GM12865 (cell line): ENCODE data around the gene FKBP5.
"Not testable (repeated sequence)": the region's sequence is repeated elsewhere in the genome, so short reads cannot be mapped to it uniquely, and the experiment has no call there.

Experiments used
- DNase-seq: peaks from one replicate; pipeline ENCODE4 v3.0.0; 2010; ENCODE audit warnings: low read depth
- H3K4me3 ChIP-seq: 2 replicates; pipeline ENCODE4 v1.5.1; 2011; ENCODE audit warnings: mild to moderate bottlenecking, low read depth, low read length, control low read depth
- CTCF ChIP-seq: IDR thresholded peaks from 2 replicates; pipeline ENCODE4 v1.5.1; 2011; ENCODE audit warnings: low read length, control low read depth, low read depth, inconsistent platforms; ENCODE audit not compliant: insufficient read depth; ENCODE audit errors: missing control alignments

Gene FKBP5

DNA sequence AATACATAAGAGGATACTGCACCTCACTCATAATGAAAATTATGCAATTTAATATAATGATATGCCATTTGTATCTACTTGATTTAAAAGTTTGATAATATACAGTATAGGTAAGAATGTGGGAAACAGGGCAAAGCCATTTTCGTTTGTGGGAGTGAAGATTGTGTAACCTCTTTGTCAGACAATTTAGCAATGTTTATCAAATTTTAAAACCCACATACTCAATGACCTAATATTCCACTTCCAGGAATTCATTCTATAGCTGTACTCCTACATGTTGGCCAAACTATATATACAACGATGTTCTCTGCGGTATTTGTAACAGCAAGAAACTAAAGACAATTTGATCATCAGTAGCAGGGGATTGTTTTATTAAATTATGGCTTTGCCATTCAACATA lies 17.8 kb upstream of the FKBP5 start:
- DNase-seq, result no peak
- TF ChIP-seq CTCF, result no peak
- no peak overlapping the region for H3K4me3 ChIP-seq

DNA sequence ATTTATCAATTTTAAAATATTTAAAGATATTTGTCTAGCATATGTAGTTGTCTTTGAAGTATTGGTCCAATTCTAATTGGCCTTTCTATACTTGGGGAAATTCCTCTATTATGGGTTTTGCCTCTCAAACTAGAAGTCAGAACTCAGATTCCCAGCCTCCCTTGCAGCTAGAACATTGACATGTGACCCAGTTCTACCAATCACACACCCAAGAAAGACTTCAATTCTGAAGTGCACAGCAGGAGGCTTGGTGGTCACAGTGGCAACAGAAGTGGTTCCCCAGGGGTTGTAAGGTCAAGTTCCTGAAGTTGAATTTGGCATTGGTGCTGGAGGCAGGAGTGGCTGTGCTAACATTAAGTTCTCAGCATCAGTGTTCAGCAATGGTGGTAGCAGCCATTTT lies 14.8 kb upstream of the FKBP5 start:
- DNase-seq, result peak; percentile 23
- H3K4me3 ChIP-seq, result no peak overlapping the region
- no peak for TF ChIP-seq CTCF

GRCh38 chr6:35698858-35699257 lies 10.1 kb upstream of the FKBP5 start:
- no peak for DNase-seq
- H3K4me3 ChIP-seq, result no peak overlapping the region
- no peak for TF ChIP-seq CTCF

DNA sequence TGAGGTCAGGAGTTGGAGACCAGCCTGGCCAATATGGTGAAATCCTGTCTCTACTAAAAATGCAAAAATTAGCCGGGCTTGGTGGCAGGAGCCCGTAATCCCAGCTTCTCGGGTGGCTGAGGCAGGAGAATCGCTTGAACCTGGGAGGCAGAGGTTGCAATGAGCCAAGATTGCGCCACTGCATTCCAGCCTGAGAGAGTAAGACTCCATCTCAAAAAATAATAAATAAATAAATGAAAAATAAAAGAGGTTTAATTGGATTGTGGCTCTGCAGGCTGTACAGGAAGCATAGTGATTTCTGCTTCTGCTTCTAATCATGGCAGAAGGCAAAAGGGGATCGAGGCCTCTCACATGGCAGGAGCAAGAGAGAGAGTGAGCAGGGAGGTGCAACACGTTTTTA lies 9.7 kb upstream of the FKBP5 start:
- DNase-seq, result not testable (repeated sequence)

GRCh38 chr6:35694462-35694861 lies 5.7 kb upstream of the FKBP5 start:
- no peak for TF ChIP-seq CTCF
- no peak for DNase-seq
- H3K4me3 ChIP-seq, result no peak overlapping the region

More for the DNA sequence above, 9.7 kb upstream of the FKBP5 start:
- H3K4me3 ChIP-seq, result not testable (repeated sequence)

DNA sequence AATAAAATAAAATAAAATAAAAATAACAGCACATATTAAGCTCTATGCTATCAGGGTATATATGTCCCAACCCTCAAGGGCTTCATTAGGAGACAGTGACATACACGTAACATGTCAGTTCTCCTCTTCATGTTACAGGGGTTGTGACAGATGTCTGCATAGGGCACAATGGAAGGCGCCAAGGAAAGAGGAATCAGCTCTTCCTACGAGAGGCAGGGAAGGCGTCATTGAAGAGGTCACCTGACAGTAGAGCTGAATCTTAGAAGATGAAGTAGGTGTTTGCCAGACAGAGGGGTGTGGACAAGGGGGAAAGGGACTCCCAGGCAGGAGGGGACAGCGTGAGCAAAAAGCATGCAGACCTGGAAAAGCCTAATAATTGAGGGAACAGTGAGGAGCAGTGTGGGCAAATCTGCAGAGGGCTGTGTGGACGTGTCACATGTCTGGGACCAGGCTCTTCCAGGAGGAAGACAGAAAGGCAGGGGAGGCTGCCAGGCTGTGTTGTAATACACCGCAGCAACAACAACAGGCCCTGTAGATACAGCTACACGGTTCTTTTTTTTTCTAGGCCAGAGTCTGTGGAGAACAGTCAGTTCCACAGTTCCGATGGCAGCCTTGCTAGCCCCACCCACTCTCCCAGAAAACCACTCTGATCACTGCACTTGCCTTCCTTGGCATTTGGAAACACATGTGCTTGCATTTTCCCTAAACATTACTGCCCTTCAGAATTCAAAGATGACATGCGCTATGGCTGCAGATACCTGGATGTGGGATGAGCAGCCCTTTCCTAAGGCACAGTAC lies 2.5 kb upstream of the FKBP5 start:
- no peak for TF ChIP-seq CTCF
- no peak for DNase-seq
- no peak overlapping the region for H3K4me3 ChIP-seq

GRCh38 chr6:35690484-35690883 lies 1.8 kb upstream of the FKBP5 start:
- no peak for DNase-seq
- no peak overlapping the region for H3K4me3 ChIP-seq
- no peak for TF ChIP-seq CTCF

DNA sequence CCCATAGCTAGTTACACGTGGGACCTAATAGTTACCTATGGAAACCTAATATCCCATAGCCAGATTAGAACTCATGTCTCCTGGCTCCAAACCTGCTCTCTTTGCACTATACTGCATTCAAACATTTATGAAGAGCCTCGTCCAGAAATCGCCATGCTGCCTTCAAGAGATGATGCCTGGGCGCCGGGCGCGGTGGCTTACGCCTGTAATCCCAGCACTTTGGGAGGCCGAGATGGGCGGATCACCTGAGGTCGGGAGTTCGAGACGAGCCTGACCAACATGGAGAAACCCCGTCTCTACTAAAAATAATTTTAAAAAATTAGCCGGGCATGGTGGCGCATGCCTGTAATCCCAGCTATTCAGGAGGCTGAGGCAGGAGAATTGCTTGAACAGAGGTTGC lies 1.3 kb upstream of the FKBP5 start:
- H3K4me3 ChIP-seq, DNase-seq: not testable (repeated sequence)
